HG03196 (cell line): ENCODE data around the gene PHLDB3.

ENCODE experiments used
- ATAC-seq: cut with Tn5 transposase; IDR thresholded peaks from one replicate; pipeline ENCODE4 v1.9.1; 2021; ENCODE audit not compliant: unreplicated experiment

The PHLDB3 gene

DNA sequence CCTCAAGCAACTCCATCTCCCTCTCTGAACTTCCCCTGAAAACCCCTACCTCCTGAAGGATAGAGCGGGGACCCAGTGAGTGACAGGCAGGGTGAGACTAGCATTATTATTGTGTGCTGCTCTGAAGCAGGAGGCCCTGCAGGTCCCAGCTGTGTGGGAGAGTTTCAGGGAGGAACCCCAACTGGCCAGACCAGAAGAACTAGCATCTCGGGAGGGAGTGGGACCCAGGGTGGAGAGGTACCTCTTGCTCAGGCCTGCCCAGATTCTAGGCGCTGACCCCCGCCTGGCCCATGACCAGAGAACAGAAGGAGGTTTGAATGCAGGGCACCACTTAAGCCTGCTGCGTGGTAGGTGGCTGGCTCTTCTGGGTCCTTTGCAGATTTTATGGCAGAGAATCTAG, 33.5 kb downstream of the PHLDB3 start:
- ATAC-seq, result no peak

DNA sequence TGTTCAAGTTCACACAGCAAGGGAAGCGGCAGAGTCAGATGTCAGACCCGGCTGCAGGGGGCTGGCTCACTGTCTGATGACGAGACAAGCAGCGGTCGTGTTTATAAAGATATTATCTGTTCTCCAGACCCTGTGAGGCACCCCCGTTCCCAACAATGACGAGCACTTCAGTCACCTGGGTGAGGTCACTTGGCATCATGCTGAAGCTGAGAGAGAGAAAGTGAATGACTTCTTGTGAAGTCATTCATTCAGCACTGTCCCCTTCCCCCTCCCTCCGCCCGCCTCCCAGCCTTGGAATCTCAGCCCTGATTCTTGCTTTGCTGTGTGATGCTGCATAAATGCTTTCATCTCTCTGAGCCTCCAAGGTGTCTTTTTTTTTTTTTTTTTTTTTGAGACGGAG, 34.3 kb downstream of the PHLDB3 start:
- no peak for ATAC-seq

DNA sequence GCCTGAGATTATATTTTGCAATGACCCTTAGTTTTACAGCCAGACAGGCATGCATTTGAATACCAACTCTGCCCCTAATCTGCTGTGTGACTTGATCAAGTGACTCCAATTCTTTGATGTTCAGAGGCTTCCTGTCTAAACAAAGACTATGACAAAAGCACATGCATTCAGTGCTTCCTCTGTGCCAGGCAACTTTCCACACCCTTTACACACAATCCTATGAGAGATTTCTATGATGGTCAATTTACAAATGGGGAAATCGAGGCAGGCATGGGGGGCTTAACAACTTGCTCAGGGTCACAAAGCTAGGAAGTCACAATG, 35.4 kb downstream of the PHLDB3 start:
- no peak for ATAC-seq

DNA sequence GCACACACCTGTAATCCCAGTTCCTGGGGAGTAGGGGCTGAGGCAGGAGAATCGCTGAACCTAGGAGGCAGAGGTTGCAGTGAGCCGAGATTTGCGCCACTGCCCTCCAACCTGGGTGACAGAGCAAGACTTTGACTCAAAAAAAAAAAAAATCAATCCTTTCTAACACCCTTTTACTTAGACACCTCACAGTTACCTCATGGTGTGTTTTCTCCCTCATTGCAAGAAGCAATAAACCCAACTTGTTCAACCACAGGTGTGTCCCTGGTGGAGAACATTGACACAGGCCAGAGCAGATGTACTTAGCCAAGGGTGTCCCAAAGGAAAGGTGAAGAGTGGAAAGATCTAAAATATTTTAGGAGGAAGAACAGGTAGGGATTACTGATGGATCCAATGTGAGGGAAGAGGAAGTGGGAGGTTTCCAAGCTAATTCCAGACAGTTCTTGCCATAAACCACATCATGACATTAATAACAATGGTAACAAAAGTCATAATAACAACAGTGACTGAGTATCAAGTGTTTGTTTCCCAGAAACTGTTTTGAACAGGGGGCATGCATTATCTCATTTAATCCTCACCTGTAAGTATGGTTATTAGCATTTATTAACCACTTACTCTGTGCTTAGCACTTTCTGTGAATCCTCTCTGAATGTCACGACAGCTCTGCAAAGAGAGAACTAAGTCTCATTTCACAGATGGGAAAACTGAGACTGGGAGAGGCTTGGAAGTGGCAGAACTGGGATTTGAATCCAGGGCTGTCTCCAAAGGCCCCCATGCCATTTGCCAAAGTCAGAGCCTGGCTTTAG, 36.0 kb downstream of the PHLDB3 start:
- no peak for ATAC-seq

DNA sequence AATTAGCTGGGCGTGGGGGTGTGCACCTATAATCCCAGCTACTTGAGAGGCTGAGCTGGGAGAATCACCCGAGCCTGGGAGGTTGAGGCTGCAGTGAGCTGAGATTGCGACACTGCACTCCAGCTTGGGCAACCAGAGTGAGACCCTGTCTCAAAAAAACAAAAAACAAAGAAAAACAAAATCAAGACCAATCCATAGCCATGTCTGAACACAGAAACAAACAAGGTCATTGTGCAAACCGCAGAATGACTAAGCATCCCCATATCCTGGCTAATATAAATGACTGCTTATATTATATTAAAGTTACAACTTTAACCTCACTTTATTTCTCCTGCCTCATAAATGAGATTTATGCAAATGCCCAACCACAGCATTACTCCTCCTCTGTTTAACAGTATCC, 36.8 kb downstream of the PHLDB3 start:
- no peak for ATAC-seq

DNA sequence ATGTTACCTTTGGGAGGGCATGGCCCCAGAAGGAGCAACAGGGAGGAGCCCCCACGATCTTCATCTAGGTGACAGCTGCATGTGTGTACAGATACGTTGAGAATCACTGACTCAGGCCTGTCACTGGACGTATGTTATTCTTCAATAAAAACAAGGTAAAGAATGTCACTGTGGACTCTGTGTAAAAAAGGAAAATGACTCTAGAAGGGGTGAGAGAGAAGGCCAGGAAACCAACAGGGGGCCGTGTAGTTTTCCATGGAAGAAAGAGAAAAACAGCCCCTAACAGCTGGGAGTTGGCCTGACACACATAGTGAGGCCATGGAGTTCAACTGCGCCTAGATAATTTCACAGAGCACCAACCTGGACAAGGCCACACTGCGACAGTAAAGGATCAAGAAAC, 37.3 kb downstream of the PHLDB3 start:
- ATAC-seq, result no peak

DNA sequence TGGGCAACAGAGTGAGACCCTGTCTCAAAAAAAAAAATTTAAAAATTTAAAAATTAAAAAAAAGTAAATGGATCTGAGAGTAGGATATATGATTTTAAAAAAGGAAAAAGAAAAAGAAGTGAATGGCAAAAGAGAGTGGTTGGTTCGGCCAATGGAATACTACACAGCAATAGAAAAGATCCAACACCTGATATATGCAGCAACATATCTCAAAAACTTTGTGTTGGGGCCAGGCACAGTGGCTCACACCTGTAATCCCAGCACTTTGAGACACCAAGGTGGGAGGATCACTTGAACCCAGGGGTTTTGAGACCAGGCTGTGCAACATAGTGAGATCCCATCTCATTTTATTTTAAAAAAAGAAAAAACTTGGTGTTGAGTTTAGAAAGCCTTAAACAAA, 37.8 kb downstream of the PHLDB3 start:
- ATAC-seq, result no peak

DNA sequence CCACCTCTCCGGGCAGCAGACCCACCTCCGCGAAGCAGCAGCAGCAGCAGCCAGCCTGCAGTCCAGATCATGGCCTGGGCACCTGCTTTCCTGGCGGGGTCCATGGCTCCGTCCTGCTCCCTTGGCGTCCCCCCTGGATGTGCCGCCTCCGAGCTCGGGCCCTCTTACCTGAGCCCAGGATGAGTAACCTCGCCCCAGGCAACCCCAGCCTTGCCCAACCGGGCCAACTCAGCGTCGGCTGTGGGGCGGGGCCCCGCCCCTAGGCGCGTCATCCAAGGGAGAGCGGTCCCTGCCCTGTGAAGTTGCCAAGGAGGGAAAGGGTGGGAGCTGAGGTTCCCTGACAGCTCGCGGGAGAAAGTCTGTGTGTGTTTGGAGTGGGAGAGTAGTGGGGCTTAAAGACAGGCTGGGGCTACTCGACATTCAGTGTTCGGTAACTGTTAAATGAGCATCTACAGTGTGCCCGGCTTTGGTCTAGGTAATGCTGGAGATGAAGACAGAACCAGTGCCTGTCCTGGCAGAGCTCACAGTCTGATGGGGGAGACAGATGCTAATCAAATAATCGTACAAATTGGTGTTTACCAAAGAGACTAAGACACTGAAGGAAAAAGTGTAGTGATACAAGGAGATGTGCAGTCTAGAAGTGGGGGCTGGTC, 39.0 kb downstream of the PHLDB3 start, which contains the start of gene LYPD3:
Gene LYPD3 (minus strand): TSS at position 141 of the 653 bp plus-strand sequence. CDS start 37 bp downstream, at position 104.
- ATAC-seq, result no peak

DNA sequence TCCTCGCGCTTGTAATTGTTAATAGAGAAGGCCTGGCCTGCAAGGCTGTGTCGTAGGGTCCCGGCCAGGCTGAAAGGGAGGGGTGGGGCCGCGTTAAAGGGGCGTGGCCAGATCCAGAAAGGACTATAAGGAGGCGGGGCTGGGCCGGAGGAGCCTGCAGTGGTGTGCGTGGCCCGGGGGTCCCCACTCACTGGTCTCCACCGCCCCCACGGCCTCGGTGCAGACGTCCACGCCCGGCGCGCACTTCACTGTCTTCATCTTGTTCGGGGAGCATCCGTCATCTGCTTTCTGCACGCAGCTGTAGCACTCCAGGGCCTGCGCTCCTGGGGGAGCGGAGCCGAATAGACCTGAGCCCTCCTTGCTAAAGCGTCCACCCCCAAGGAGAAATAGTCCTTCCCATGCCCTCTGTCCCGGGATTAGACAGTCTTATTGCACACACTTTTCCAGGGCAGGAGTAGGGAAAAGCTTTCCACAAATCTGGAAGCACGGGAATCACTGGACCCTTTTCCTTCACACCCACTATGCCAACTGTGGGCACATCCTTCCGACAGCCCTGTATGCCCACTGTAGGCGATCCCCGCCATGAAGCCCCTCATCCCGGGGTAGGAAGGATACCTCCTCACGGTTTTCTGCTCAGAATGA, 40.3 kb downstream of the PHLDB3 start:
- peak; percentile 31 for ATAC-seq

DNA sequence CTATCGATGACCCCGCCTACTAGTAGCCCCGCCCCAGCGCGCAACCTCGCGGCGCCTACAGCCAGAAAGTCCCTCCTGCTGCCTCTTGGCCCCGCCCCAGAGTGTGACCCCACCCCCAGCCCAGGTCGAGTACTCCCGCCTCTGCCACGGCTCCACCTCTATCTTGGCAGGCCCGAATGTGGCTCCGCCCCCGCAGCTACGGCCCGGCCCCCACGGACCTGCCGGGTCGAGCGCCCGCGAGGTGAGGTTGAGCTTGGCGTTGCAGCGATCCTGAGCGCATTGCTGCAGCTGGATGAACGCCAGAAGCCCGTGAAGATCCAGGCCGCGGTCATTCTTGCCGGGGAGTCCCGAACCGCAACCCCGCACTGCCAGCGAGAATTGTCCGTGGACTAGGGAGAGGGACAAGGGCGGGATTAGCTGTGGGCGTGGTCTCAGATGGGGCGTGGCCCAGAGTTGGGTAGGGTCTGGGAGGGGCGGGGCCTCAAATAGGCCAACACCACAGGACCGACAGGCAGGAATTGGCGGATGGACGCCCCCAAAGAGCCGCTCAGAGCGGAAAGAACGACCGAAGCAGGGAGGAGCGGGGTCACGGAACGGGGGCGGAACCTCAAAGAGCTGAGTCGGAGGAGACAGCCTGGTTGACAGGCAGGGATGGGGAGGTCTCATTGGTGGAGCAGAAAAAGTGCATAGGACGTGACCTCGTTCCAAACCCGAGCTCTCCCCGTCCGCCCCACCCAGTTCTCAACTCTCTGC, 41.0 kb downstream of the PHLDB3 start:
- peak; percentile 80 for ATAC-seq

DNA sequence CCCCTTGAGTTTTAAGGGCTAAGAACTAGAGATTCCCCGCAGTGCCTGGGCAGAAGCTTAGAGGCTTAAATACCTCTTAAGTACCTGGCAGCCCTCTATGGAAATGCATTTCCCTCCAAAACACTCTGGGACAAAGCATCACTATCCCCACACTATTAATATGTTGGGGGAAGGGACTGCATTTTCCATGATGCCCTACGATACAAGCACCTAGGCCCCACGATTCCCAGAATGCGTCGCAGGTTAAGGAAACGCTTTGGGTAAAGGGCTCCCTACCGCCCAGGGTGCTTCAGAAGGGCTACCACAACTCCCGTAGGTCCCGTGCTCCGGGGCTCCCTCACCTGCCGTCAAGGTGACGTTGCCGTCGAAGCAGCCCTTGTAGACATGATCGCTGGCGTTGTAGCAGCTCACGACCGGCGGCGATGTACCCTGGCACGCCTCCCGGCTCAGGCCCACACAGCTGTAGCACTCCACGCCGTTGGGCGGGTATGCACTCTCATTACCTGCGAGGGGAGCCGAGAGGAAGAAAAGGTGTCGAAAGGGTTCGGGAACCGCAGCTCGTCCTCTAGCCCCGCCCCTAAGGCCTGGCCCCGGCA, 41.7 kb downstream of the PHLDB3 start:
- ATAC-seq, result no peak

DNA sequence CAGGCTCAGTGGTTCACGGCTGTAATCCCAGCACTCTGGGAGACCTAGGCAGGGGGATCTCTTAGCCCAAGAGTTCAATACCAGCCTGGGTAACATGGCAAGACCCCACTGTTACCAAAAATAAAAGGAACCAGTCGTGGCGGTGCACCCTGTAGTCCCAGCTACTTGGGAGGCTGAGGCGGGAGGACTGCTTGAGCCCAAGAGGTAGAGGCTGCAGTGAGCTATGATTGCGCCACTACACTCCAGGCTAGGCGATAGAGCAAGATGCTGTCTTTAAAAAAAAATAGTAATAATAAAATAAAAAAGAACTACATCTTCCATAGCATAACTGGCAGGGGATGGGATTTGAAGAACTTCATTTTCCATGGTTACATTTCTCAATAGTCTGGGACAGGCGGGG, 42.2 kb downstream of the PHLDB3 start:
- no peak for ATAC-seq

DNA sequence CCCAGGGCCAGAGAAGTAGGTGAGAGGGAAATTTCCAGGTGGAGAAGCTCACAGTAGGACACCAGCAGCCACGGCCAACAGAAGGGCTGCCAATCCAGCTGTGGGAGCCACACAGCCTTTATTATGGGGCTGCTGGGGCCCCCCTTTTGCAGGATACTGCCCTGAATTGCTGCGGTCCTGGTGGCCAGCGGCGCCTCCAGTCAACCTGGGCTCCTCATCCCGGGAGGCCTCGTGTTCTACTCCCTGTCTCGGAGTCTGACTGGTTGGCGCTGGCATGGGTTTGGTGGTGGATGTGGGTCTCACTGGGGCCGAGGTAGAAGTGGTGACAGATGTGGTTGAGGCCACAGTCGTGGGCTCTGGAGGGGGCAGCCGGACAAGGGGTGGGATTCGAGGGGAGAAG, 43.2 kb downstream of the PHLDB3 start:
- no peak for ATAC-seq

DNA sequence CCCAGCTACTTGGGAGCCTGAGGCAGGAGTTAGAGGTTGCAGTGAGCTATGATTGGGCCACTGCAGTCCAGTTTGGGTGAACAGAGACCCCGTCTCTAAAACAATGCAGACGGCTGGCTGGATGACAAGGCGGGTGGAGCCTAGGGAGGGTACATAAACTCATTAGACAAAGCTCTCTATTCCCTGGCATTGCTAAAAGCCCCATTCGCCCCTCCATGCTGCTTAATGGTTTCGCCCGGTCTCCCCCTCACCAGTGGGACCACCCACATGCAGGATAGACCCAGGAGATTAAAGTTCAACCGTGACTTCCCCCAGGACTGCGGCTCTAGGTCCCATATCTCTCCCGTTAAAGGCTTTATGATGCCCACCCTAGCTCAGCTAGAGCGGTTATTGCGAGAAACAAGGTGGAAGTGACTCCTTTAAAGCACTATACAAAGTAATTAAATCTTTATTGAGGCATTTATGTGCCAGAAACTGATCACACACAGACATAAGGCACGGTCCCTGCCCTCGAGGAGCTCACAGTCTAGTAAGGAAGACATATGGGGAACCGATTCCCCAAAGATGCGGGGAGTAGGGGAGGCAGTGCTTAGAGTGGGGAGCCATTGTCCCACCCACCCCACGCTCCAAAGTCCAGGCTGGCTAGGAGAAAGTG, 44.1 kb downstream of the PHLDB3 start:
- ATAC-seq, result no peak

DNA sequence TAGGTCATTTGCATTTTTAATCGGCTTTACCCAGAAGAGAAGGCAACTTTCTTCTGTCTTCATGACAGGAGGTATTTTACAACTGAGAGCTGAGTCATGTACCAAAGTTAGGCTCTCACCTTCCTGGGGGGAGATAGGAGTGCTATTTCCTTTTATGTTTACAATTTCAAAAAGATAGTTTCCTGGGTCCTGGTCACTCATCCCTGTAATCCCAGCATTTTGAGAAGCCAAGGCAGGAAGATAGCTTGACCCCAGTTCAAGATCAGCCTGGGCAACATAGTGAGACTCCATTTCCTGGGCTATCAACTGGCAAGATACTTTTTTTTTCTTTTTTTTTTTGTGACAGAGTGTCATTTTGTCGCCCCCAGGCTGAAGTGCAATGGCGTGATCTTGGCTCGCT, 46.7 kb downstream of the PHLDB3 start:
- ATAC-seq, result no peak

DNA sequence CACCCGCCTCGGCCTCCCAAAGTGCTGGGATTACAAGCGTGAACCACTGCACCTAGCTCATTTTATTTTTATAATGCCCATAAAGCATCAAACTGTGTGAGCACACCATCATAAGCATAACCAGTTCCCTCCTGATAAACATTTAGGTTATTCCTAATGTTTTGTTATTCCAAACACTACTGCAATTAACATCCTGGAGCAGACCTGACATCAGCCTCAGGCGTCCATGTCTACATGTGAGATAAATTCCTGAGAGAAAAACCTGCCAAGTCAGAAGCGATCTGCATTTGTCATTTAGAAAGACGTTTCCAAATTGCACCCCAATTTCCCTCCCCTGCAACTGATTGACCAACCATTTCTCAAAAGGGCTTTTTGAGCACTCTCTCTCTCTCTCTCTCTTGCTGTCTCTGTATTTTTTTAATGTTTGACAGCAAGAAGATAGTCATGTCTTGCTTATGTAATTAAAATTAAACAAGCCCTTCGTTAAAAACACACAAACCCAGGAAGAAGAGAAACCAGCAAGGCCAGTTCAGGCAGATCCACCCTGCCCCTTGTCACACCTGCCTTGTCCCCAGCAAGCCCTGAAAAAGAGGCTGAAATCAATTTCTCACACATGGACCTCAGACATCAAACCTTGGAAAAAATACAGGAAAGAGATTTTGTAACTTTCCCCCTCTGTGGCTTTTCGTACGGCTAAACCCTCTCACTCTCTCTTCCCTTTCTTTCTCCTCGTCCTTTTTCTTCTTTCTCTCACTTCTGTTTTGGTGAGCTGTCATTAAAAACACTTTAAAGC, 49.0 kb downstream of the PHLDB3 start:
- ATAC-seq, result no peak

DNA sequence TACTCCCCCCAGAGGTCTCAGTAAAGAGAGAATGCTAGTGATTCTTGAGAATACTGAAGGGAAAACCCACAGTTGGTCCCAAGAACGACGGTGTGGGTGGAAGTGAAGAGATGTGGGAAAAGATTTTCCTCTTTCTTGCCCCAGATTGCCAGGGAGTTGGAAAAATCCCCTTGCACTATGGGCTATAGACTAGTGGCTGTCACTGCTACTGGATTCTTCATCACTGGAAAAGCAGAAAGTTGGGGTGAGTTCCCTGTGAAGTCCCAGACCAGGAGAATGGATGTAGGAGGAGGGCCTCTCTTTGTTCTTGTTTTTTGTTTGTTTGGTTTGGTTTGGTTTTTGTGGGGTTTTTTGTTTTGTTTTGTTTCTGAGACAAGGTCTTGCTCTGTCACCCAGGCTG, 50.5 kb downstream of the PHLDB3 start:
- ATAC-seq, result no peak

DNA sequence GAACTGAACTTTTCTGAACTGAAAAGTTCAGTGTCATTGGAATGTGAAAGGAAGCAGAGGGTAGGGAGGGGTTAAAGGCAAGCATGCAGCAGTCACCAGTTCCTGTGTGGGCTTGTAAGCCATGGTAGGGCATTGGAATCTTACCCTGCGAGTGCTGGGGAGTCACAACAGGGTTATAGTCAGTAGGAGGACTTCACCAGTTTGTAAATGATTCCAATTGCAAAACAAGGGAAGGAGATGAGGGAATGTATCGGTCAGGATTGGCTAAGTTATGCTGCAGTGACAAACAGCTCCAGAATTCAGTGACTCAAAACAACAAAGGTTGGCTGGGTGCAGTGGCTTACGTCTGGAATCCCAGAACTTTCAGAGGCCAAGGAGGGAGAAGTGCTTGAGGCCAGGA, 52.0 kb downstream of the PHLDB3 start:
- no peak for ATAC-seq

DNA sequence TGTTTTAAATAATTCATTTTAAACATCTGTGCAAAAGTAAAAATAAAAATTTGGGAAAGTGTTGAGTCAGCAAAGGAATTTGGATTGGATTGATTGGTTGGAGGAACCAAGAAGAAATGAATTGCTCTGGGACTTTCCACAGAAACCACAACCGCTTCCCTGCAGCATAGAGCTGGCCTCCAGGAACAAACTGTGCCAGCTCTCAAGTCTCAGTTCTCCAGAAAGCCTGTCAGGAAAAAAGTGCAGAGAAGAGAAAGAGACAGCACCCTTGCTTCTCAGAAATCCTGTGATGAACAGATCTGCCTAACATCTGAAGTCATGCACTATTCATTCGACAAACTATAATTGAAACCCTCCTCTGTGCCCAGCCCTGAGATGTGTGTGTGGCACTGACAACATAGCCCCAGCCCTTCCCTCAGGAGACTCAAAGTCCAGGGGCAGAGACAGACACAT, 54.0 kb downstream of the PHLDB3 start:
- no peak for ATAC-seq

DNA sequence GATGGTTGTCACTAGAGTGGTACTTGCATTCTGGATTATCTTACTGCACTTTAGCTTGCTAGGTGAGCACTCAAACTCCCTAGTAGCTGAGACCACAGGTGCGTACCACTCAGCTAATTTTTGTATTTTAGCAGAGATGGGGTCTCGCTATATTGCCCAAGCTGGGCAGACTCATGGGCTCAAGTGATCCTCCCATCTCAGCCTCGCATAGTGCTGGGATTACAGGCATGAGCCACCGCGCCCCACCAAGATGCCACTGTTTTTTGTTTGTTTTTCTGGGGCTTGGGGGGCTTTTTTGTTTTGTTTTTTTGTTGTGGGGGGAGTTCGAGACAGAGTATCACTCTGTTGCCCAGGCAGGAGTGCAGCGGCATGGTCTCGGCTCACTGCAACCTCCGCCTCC, 56.9 kb downstream of the PHLDB3 start:
- no peak for ATAC-seq
